DOHH2 (cell line): ENCODE measurements around the gene RAD51B.

Experiments used
- H3F3A ChIP-seq: fragments of 200-600 bp; sonication (generic), shearing (Covaris generic); 2 replicates; pipeline ENCODE4 v1.6.0; 2016; ENCODE audit warnings: antibody characterized with exemption, mild to moderate bottlenecking; ENCODE audit not compliant: control insufficient read depth, insufficient read depth
- H3K27ac ChIP-seq: fragments of 200-600 bp; sonication (generic); 2 replicates; pipeline ENCODE4 v1.5.1; 2014; ENCODE audit warnings: low read depth, mild to moderate bottlenecking, low read length, moderate library complexity
- H3K27me3 ChIP-seq: fragments of 200-600 bp; sonication (generic); 2 replicates; pipeline ENCODE4 v1.6.1; 2014; ENCODE audit warnings: mild to moderate bottlenecking, low read length, mixed read lengths; ENCODE audit not compliant: control insufficient read depth
- H3K36me3 ChIP-seq: fragments of 200-600 bp; sonication (generic); 2 replicates; pipeline ENCODE4 v1.6.1; 2014; ENCODE audit warnings: mild to moderate bottlenecking, low read length, moderate library complexity, mixed read lengths; ENCODE audit not compliant: control insufficient read depth
- H3K4me1 ChIP-seq: fragments of 200-600 bp; sonication (generic); 2 replicates; pipeline ENCODE4 v1.6.1; 2014; ENCODE audit warnings: mild to moderate bottlenecking, low read length, mixed read lengths; ENCODE audit not compliant: control insufficient read depth
- H3K4me2 ChIP-seq: fragments of 200-600 bp; sonication (generic); 2 replicates; pipeline ENCODE4 v1.6.0; 2014; ENCODE audit warnings: mild to moderate bottlenecking, low read length, moderate library complexity
- H3K4me3 ChIP-seq: fragments of 200-600 bp; sonication (generic); 2 replicates; pipeline ENCODE4 v1.5.1; 2014; ENCODE audit warnings: mild to moderate bottlenecking, low read length, mixed read lengths
- H3K79me2 ChIP-seq: fragments of 200-600 bp; sonication (generic); 2 replicates; pipeline ENCODE4 v1.6.1; 2014; ENCODE audit warnings: mild to moderate bottlenecking, low read length, mixed read lengths; ENCODE audit not compliant: control insufficient read depth
- H3K9me2 ChIP-seq: fragments of 200-600 bp; sonication (generic); replicated peaks from 2 replicates; pipeline ENCODE4 v1.6.1; 2014; ENCODE audit warnings: mild to moderate bottlenecking, low read length, mixed read lengths; ENCODE audit not compliant: control insufficient read depth
- H3K9me3 ChIP-seq: fragments of 200-600 bp; sonication (generic); 2 replicates; pipeline ENCODE4 v1.6.1; 2014; ENCODE audit warnings: antibody characterized with exemption, low read length, mixed read lengths; ENCODE audit not compliant: control insufficient read depth, insufficient read depth
- H4K20me1 ChIP-seq: fragments of 200-600 bp; sonication (generic); 2 replicates; pipeline ENCODE4 v1.6.0; 2014; ENCODE audit warnings: low read depth, mild to moderate bottlenecking, antibody characterized with exemption, low read length, moderate library complexity; ENCODE audit not compliant: control insufficient read depth, insufficient read depth
- CTCF ChIP-seq: fragments of 200-600 bp; sonication (generic); IDR thresholded peaks from one replicate; pipeline ENCODE4 v1.5.1; 2014; ENCODE audit warnings: antibody characterized with exemption, mild to moderate bottlenecking, low read depth, low read length; ENCODE audit not compliant: poor library complexity, severe bottlenecking
- EZH2phosphoT487 ChIP-seq: fragments of 200-600 bp; sonication (generic); IDR thresholded peaks from 2 replicates; pipeline ENCODE4 v1.6.1; 2017; ENCODE audit warnings: borderline replicate concordance, mild to moderate bottlenecking, antibody characterized with exemption, low read length, moderate library complexity, mixed read lengths

RAD51B gene

GRCh38 chr14:68211886-68212285, 392.3 kb downstream of the RAD51B start:
- Histone ChIP-seq H3K4me2 (no peak overlapping the region), H3K9me3 (no peaks in the 10 kb centered on the region), H3K4me3 (no peak overlapping the region), H4K20me1 (no peaks in the 10 kb centered on the region), H3K36me3 (no peaks in the 10 kb centered on the region), H3K79me2 (no peaks in the 10 kb centered on the region), H3K27ac (no peak overlapping the region), H3K9me2 (no peaks in the 10 kb centered on the region), H3F3A (no peaks in the 10 kb centered on the region), H3K4me1 (peaks cover 12% of the 10 kb centered on the region), H3K27me3 (no peaks in the 10 kb centered on the region)
- TF ChIP-seq EZH2phosphoT487: no peak
- TF ChIP-seq CTCF: no peak

GRCh38 chr14:68212361-68212760, 392.8 kb downstream of the RAD51B start:
- H4K20me1 ChIP-seq: no peaks in the 10 kb centered on the region

GRCh38 chr14:68214431-68214830, 394.9 kb downstream of the RAD51B start:
- Histone ChIP-seq H3K4me2 (no peak overlapping the region), H3K27ac (no peak overlapping the region), H3K4me3 (no peak overlapping the region), H3K27me3 (no peaks in the 10 kb centered on the region), H3K9me2 (no peaks in the 10 kb centered on the region), H4K20me1 (no peaks in the 10 kb centered on the region), H3F3A (no peaks in the 10 kb centered on the region), H3K36me3 (no peaks in the 10 kb centered on the region), H3K79me2 (no peaks in the 10 kb centered on the region), H3K9me3 (no peaks in the 10 kb centered on the region), H3K4me1 (peaks cover 12% of the 10 kb centered on the region)
- TF ChIP-seq CTCF: no peak
- TF ChIP-seq EZH2phosphoT487: no peak

More at GRCh38 chr14:68212361-68212760, 392.8 kb downstream of the RAD51B start:
- peaks cover 12% of the 10 kb centered on the region for H3K4me1 ChIP-seq
- no peak overlapping the region for H3K27ac ChIP-seq
- TF ChIP-seq CTCF (no peak), EZH2phosphoT487 (no peak)
- H3K9me3 ChIP-seq: no peaks in the 10 kb centered on the region
- no peak overlapping the region for H3K4me3 ChIP-seq
- H3K79me2 ChIP-seq: no peaks in the 10 kb centered on the region
- no peaks in the 10 kb centered on the region for H3K9me2 ChIP-seq
- no peaks in the 10 kb centered on the region for H3K36me3 ChIP-seq
- no peak overlapping the region for H3K4me2 ChIP-seq
- H3F3A ChIP-seq: no peaks in the 10 kb centered on the region
- no peaks in the 10 kb centered on the region for H3K27me3 ChIP-seq

- Histone ChIP-seq H3K79me2 (no peaks in the 10 kb centered on the region), H3K27ac (no peak overlapping the region), H3K9me3 (no peaks in the 10 kb centered on the region), H3K27me3 (no peaks in the 10 kb centered on the region), H3K9me2 (no peaks in the 10 kb centered on the region), H4K20me1 (no peaks in the 10 kb centered on the region), H3K4me2 (no peak overlapping the region), H3K4me3 (no peak overlapping the region), H3K4me1 (peaks cover 8% of the 10 kb centered on the region), H3F3A (no peaks in the 10 kb centered on the region), H3K36me3 (no peaks in the 10 kb centered on the region)
- TF ChIP-seq CTCF (no peak), EZH2phosphoT487 (no peak)
Measured at GRCh38 chr14:68215629-68216028, 396.1 kb downstream of the RAD51B start.
